AG04450 (cell line): ENCODE results near the gene KCNN4. TPM values are rescaled to one million over a fixed set of nuclear protein-coding genes. Genes with fewer than 3 reads are reported as not detected.

Source experiments
- CTCF ChIA-PET: fragments of 300-600, 350-600 bp; formaldehyde crosslinking; extraction: SDS; loops from one replicate; lab custom pipeline; 2022; ENCODE audit warnings: antibody characterized with exemption, inconsistent platforms; lab: Charles Lee
- POLR2A ChIA-PET: fragments of 350-600 bp; formaldehyde crosslinking; extraction: SDS; loops from one replicate; lab custom pipeline; 2021; ENCODE audit warnings: antibody characterized with exemption, inconsistent platforms; lab: Yijun Ruan, JAX
- DNase-seq: peaks from one replicate; pipeline ENCODE4 v3.0.0-alpha.2; 2011; ENCODE audit warnings: low read depth, low spot score
- H3K27ac ChIP-seq: one replicate; pipeline ENCODE4 v1.5.1; 2012; ENCODE audit warnings: low read depth, low read length, control low read depth
- H3K27me3 ChIP-seq: one replicate; pipeline ENCODE4 v1.6.0; 2012; ENCODE audit warnings: low read length; ENCODE audit not compliant: control insufficient read depth, insufficient read depth
- H3K4me3 ChIP-seq: 2 replicates; pipeline ENCODE4 v1.5.1; 2011; ENCODE audit warnings: mild to moderate bottlenecking, low read depth, low read length, control low read depth
- H3K9me3 ChIP-seq: 2 replicates; pipeline ENCODE4 v1.5.1; 2012; ENCODE audit warnings: low read length; ENCODE audit not compliant: control insufficient read depth, insufficient read depth
- polyA plus RNA-seq: library from polyadenylated mRNA; depleted of rRNA; stranded (reverse); fragments of >200 nt; gene quantifications from 2 replicates; pipeline ENCODE4 v1.2.3, GENCODE V29; 2011
- TF ChIP-seq, protein P1 (sequence below): IDR thresholded peaks from 2 replicates; pipeline ENCODE4 v1.5.1; 2011; ENCODE audit warnings: low read depth, low read length, control low read depth, inconsistent platforms

Gene KCNN4
- polyA plus RNA-seq, 1 experiment = 0.12 TPM

DNA sequence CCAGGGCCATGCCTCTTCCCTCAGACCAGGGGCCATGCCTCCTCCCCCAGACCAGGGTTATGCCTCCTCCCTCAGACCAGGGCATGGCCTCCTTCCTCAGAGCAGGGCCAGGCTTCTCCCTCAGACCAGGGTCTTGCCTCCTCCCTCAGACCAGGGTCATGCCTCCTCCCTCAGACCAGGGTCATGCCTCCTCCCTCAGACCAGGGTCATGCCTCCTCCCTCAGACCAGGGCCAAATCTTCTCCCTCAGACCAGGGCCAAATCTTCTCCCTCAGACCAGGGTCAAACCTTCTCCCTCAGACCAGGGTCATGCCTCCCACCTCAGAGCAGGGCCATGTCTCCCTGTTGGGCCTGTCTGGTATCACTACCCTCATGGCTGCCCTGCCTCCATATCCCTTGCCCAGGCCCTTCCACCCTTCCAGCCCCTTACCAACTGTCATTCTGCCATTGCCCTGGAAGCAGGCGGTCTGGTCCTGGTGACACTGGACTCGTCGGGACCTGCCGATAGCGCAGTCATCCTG is 17.3 kb upstream of the KCNN4 start:
- ChIA-PET CTCF (no interaction called here), POLR2A (no interaction called here)
- H3K4me3 ChIP-seq = peak overlapping the region; percentile 61
- TF ChIP-seq, protein P1, sequence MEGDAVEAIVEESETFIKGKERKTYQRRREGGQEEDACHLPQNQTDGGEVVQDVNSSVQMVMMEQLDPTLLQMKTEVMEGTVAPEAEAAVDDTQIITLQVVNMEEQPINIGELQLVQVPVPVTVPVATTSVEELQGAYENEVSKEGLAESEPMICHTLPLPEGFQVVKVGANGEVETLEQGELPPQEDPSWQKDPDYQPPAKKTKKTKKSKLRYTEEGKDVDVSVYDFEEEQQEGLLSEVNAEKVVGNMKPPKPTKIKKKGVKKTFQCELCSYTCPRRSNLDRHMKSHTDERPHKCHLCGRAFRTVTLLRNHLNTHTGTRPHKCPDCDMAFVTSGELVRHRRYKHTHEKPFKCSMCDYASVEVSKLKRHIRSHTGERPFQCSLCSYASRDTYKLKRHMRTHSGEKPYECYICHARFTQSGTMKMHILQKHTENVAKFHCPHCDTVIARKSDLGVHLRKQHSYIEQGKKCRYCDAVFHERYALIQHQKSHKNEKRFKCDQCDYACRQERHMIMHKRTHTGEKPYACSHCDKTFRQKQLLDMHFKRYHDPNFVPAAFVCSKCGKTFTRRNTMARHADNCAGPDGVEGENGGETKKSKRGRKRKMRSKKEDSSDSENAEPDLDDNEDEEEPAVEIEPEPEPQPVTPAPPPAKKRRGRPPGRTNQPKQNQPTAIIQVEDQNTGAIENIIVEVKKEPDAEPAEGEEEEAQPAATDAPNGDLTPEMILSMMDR = no peak
- peaks cover 22% of the 10 kb centered on the region for H3K27me3 ChIP-seq
- H3K27ac ChIP-seq = no peak overlapping the region
- peaks cover 6% of the 10 kb centered on the region; the same call in 1 of the 2 replicates for H3K9me3 ChIP-seq
- DNase-seq = no peak

DNA sequence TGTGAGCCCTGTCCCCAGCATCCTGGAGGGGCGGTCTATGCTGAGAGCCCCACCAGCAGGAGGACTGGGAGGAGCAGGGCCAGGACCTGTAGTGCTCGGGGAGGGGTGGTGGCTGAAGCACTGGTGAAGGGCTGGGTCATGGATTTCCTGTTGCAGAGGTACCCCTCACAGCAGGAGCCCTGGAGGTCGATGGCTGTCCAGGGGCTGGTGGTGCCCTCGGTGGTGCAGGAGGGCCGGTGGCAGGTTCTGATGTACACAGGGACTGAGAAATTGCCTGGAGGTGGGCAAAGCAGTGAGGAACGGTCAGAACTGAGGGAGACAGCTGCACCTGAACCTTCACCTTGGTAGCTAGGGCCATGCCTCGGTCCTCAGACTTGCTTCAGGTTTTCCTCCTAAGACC is 16.8 kb upstream of the KCNN4 start:
- TF ChIP-seq, protein P1 = no peak
- peaks cover 19% of the 10 kb centered on the region for H3K27me3 ChIP-seq
- no peak overlapping the region for H3K27ac ChIP-seq
- DNase-seq = no peak
- ChIA-PET CTCF (no interaction called here), POLR2A (no interaction called here)
- H3K4me3 ChIP-seq = no peak overlapping the region
- H3K9me3 ChIP-seq = peaks cover 6% of the 10 kb centered on the region; the same call in 1 of the 2 replicates

DNA sequence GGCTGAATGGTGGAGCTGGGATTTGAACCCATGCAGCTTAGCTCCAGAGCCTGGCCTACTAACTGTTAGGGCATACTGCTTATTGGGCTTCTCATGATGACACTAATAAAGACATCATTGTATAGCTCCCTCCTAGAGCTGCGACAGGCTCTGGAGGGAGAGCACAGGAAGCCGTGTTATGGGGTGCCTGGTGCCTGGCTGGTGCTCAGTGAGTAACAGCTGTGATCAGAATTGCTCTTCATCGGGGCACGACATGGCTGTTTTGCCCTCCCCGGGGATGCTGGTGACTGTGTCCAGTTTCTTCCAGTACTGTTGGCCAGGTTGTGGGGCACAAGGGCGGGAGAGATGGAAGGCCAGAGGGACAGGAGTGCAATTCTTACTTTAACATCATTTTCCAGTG is 16.3 kb upstream of the KCNN4 start:
- Histone ChIP-seq H3K4me3 (no peak overlapping the region), H3K27me3 (peaks cover 19% of the 10 kb centered on the region), H3K9me3 (peaks cover 6% of the 10 kb centered on the region; the same call in 1 of the 2 replicates), H3K27ac (no peak overlapping the region)
- ChIA-PET POLR2A (no interaction called here), CTCF (interaction anchor here (0.9 kb wide), 1 partner anchor 12 kb away, joined by 3 read pairs; no protein-coding TSS in a partner anchor)
- TF ChIP-seq, protein P1 = no peak
- no peak for DNase-seq

DNA sequence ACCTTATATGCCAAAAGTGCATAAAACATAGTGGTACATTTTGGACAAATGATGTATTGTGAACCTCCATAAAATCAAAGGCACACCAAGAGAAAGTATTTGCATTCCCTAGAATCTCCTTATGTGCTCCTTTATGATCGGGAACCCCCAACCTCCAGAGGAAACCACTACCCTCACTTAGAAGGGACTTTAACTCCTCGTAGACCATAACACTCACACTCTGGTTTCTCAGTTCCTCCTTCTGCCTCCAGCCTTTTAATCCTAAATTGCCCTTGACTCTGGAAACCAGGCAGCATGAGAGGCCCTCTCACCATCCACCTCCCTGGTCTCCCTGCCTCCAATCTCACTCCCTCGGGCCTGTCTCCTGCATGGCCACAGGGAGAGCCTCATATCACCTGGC is 9.8 kb upstream of the KCNN4 start:
- ChIA-PET POLR2A (no interaction called here), CTCF (no interaction called here)
- no peaks in the 10 kb centered on the region for H3K9me3 ChIP-seq
- TF ChIP-seq, protein P1 = no peak
- H3K27me3 ChIP-seq = peaks cover 6% of the 10 kb centered on the region
- H3K27ac ChIP-seq = no peak overlapping the region
- H3K4me3 ChIP-seq = no peak overlapping the region
- no peak for DNase-seq

DNA sequence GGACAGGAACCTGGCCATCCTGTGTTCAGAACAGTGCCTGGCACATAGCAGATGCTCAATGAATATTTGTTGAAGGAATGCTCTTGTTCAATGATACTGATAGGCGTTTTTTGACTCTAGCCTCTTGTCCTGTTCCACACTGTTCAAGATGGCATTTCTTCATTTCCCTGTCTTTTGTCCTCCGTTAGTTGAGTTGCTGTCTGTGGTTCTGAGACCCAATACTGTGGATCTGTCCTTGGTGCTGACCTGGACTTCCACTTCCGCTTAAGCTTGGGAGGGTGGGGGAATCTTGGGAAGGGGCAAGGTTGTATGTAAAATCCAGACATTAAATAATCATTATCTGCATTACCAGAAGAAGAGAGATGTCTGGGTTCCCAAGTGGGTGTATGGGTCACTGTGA is 8.3 kb upstream of the KCNN4 start:
- TF ChIP-seq, protein P1 = no peak
- H3K27ac ChIP-seq = no peak overlapping the region
- DNase-seq = no peak
- no peak overlapping the region for H3K4me3 ChIP-seq
- H3K9me3 ChIP-seq = no peaks in the 10 kb centered on the region
- H3K27me3 ChIP-seq = peaks cover 5% of the 10 kb centered on the region
- ChIA-PET POLR2A (interaction anchor here (0.6 kb wide), 1 partner anchor 102 kb away, joined by 7 read pairs; no protein-coding TSS in a partner anchor), CTCF (interaction anchor here (0.9 to 1.3 kb wide), 2 partner anchors 44 to 121 kb away, joined by 3 read pairs; no protein-coding TSS in a partner anchor)
